Trophoblast cell (in vitro differentiated cells and primary cell): Measurements from ENCODE around the gene TRIM7.

Experiments
- DNase-seq, 2 donors: peaks; one replicate each; pipeline ENCODE4 v3.0.0-alpha.2; 2016
- H2AFZ ChIP-seq: 2 replicates; pipeline ENCODE4 v1.6.1; 2013; ENCODE audit warnings: low read length, moderate library complexity, mild to moderate bottlenecking; ENCODE audit not compliant: insufficient read depth, poor library complexity
- H2AK5ac ChIP-seq: 2 replicates; pipeline ENCODE4 v1.6.1; 2013; ENCODE audit warnings: mild to moderate bottlenecking, low read length
- H2BK120ac ChIP-seq: 2 replicates; pipeline ENCODE4 v1.6.1; 2013; ENCODE audit warnings: low read length, mild to moderate bottlenecking, moderate library complexity; ENCODE audit not compliant: insufficient read depth, poor library complexity
- H2BK12ac ChIP-seq: 2 replicates; pipeline ENCODE4 v1.6.1; 2013; ENCODE audit warnings: mild to moderate bottlenecking, low read length, moderate library complexity
- H2BK5ac ChIP-seq: 2 replicates; pipeline ENCODE4 v1.6.1; 2013; ENCODE audit warnings: low read length, low read depth, moderate library complexity, mild to moderate bottlenecking; ENCODE audit not compliant: poor library complexity
- H3K14ac ChIP-seq: 2 replicates; pipeline ENCODE4 v1.6.1; 2013; ENCODE audit warnings: mild to moderate bottlenecking, low read length
- H3K18ac ChIP-seq: 2 replicates; pipeline ENCODE4 v1.6.1; 2013; ENCODE audit warnings: mild to moderate bottlenecking, low read length
- H3K23ac ChIP-seq: 2 replicates; pipeline ENCODE4 v1.6.1; 2013; ENCODE audit warnings: low read length
- H3K27ac ChIP-seq: 2 replicates; pipeline ENCODE4 v1.5.1; 2013; ENCODE audit warnings: low read depth, mild to moderate bottlenecking, inconsistent platforms, low read length, moderate library complexity
- H3K27me3 ChIP-seq: 2 replicates; pipeline ENCODE4 v1.6.1; 2013; ENCODE audit warnings: inconsistent platforms, mild to moderate bottlenecking, low read length, moderate library complexity; ENCODE audit not compliant: insufficient read depth
- H3K36me3 ChIP-seq, 2 experiments: 1 replicate in 1 of 2; 2 replicates in 1 of 2; pipeline ENCODE4 v1.6.1; 2013; ENCODE audit warnings: low read length in 2 of 2, mild to moderate bottlenecking in 2 of 2, moderate library complexity in 1 of 2; ENCODE audit not compliant: insufficient read depth in 2 of 2, control insufficient read depth in 1 of 2
- H3K4ac ChIP-seq: 2 replicates; pipeline ENCODE4 v1.6.1; 2013; ENCODE audit warnings: low read depth, mild to moderate bottlenecking, low read length, moderate library complexity
- H3K4me1 ChIP-seq, 2 experiments: 1 replicate in 1 of 2; 2 replicates in 1 of 2; pipeline ENCODE4 v1.6.1; 2013; ENCODE audit warnings: low read length in 2 of 2, mild to moderate bottlenecking in 2 of 2, moderate library complexity in 1 of 2; ENCODE audit not compliant: insufficient read depth in 2 of 2, control insufficient read depth in 1 of 2
- H3K4me2 ChIP-seq: 2 replicates; pipeline ENCODE4 v1.6.1; 2013; ENCODE audit warnings: inconsistent platforms, mild to moderate bottlenecking, low read length, moderate library complexity
- H3K4me3 ChIP-seq: 2 replicates; pipeline ENCODE4 v1.5.1; 2013; ENCODE audit warnings: mild to moderate bottlenecking, low read depth, low read length, inconsistent platforms
- H3K79me1 ChIP-seq: one replicate; pipeline ENCODE4 v1.6.1; 2013; ENCODE audit warnings: low read length
- H3K79me2 ChIP-seq: 2 replicates; pipeline ENCODE4 v1.6.1; 2013; ENCODE audit warnings: low read length, mild to moderate bottlenecking; ENCODE audit not compliant: control insufficient read depth, insufficient read depth, poor library complexity
- H3K9ac ChIP-seq: 2 replicates; pipeline ENCODE4 v1.6.1; 2013; ENCODE audit warnings: mild to moderate bottlenecking, low read length
- H3K9me3 ChIP-seq: 2 replicates; pipeline ENCODE4 v1.6.1; 2013; ENCODE audit warnings: low read depth, mild to moderate bottlenecking, control low read depth, inconsistent platforms, low read length; ENCODE audit not compliant: insufficient read depth
- H4K12ac ChIP-seq: 2 replicates; pipeline ENCODE4 v1.6.1; 2013; ENCODE audit warnings: low read depth, mild to moderate bottlenecking, low read length, moderate library complexity
- H4K8ac ChIP-seq: 2 replicates; pipeline ENCODE4 v1.6.1; 2013; ENCODE audit warnings: low read depth, mild to moderate bottlenecking, low read length, moderate library complexity
- H4K91ac ChIP-seq: one replicate; pipeline ENCODE4 v1.6.1; 2013; ENCODE audit warnings: low read depth, mild to moderate bottlenecking, low read length, moderate library complexity
- WGBS: extraction: QIAGEN DNeasy Blood & Tissue Kit; methylation state at CpG from one replicate; pipeline ENCODE4 v1.1.7; 2013; ENCODE audit warnings: missing lambda C conversion rate; ENCODE audit not compliant: insufficient read length, insufficient coverage; ENCODE audit errors: extremely low coverage; 5-methylcytosine and 5-hydroxymethylcytosine counted together

The TRIM7 gene

GRCh38 chr5:181168595-181169118, 36.3 kb downstream of the TRIM7 start:
- H4K91ac ChIP-seq: no peak overlapping the region
- no CpG with 5 or more reads among the region's 14 CpGs for WGBS
- no peak overlapping the region for H4K8ac ChIP-seq
- H2BK5ac ChIP-seq: no peak overlapping the region
- H3K9ac ChIP-seq: no peak overlapping the region
- H4K12ac ChIP-seq: no peak overlapping the region
- no peaks in the 10 kb centered on the region for H3K79me1 ChIP-seq
- peak overlapping the region; percentile 52 for H3K4me2 ChIP-seq
- peaks cover 10 to 16% of the 10 kb centered on the region in 2 experiments for H3K4me1 ChIP-seq
- no peak overlapping the region for H3K18ac ChIP-seq
- no peak overlapping the region for H3K14ac ChIP-seq
- no peak overlapping the region for H2BK120ac ChIP-seq
- H3K27me3 ChIP-seq: no peaks in the 10 kb centered on the region
- no peaks in the 10 kb centered on the region for H3K9me3 ChIP-seq
- no peaks in the 10 kb centered on the region for H3K36me3 ChIP-seq
- H2BK12ac ChIP-seq: no peak overlapping the region
- H3K23ac ChIP-seq: no peak overlapping the region
- no peak overlapping the region for H3K4me3 ChIP-seq
- H3K27ac ChIP-seq: no peak overlapping the region
- H3K4ac ChIP-seq: no peak overlapping the region
- no peaks in the 10 kb centered on the region for H3K79me2 ChIP-seq
- DNase-seq: no peak
- H2AK5ac ChIP-seq: no peak overlapping the region
- peak overlapping the region; percentile 64 for H2AFZ ChIP-seq

GRCh38 chr5:181167814-181168488, 37.0 kb downstream of the TRIM7 start:
- H3K9me3 ChIP-seq: no peaks in the 10 kb centered on the region
- no peak overlapping the region for H4K12ac ChIP-seq
- no peak overlapping the region for H2AK5ac ChIP-seq
- no peaks in the 10 kb centered on the region for H3K79me1 ChIP-seq
- no CpG with 5 or more reads among the region's 11 CpGs for WGBS
- H3K4me3 ChIP-seq: no peak overlapping the region
- H2AFZ ChIP-seq: no peak overlapping the region
- H3K14ac ChIP-seq: no peak overlapping the region
- H4K8ac ChIP-seq: no peak overlapping the region
- no peaks in the 10 kb centered on the region for H3K27me3 ChIP-seq
- H2BK12ac ChIP-seq: no peak overlapping the region
- no peak overlapping the region for H4K91ac ChIP-seq
- H3K9ac ChIP-seq: no peak overlapping the region
- H3K18ac ChIP-seq: no peak overlapping the region
- peaks cover 10 to 13% of the 10 kb centered on the region in 2 experiments for H3K4me1 ChIP-seq
- no peak overlapping the region for H3K23ac ChIP-seq
- H2BK5ac ChIP-seq: no peak overlapping the region
- no peaks in the 10 kb centered on the region for H3K79me2 ChIP-seq
- no peak for DNase-seq
- no peak overlapping the region for H2BK120ac ChIP-seq
- no peak overlapping the region for H3K4ac ChIP-seq
- H3K36me3 ChIP-seq: no peaks in the 10 kb centered on the region
- no peak overlapping the region for H3K27ac ChIP-seq
- H3K4me2 ChIP-seq: peak overlapping the region; percentile 52

GRCh38 chr5:181166812-181167733, 37.9 kb downstream of the TRIM7 start:
- Histone ChIP-seq H3K9me3 (no peaks in the 10 kb centered on the region), H4K12ac (no peak overlapping the region), H3K79me2 (no peaks in the 10 kb centered on the region), H4K91ac (no peak overlapping the region), H3K23ac (no peak overlapping the region), H3K4me3 (no peak overlapping the region), H2BK12ac (no peak overlapping the region), H4K8ac (no peak overlapping the region), H3K4me2 (no peak overlapping the region), H3K4me1 (peaks cover 10 to 13% of the 10 kb centered on the region in 2 experiments), H2BK120ac (no peak overlapping the region), H2AK5ac (no peak overlapping the region), H3K36me3 (no peaks in the 10 kb centered on the region), H3K27ac (no peak overlapping the region), H3K27me3 (no peaks in the 10 kb centered on the region), H2BK5ac (no peak overlapping the region), H3K14ac (no peak overlapping the region), H3K9ac (no peak overlapping the region), H2AFZ (no peak overlapping the region), H3K79me1 (no peaks in the 10 kb centered on the region), H3K4ac (no peak overlapping the region), H3K18ac (no peak overlapping the region)
- WGBS: no CpG with 5 or more reads among the region's 6 CpGs
- no peak for DNase-seq

- H2BK12ac ChIP-seq: no peak overlapping the region
- no peak overlapping the region for H3K23ac ChIP-seq
- H4K8ac ChIP-seq: no peak overlapping the region
- no peak overlapping the region for H3K27ac ChIP-seq
- no peaks in the 10 kb centered on the region for H3K36me3 ChIP-seq
- H4K91ac ChIP-seq: no peak overlapping the region
- H2BK120ac ChIP-seq: no peak overlapping the region
- peak overlapping the region; percentile 17 for H2AFZ ChIP-seq
- no CpG with 5 or more reads among the region's 52 CpGs for WGBS
- H3K27me3 ChIP-seq: no peaks in the 10 kb centered on the region
- peaks cover 5% of the 10 kb centered on the region in 2 experiments for H3K4me1 ChIP-seq
- H3K18ac ChIP-seq: no peak overlapping the region
- no peaks in the 10 kb centered on the region for H3K79me1 ChIP-seq
- H4K12ac ChIP-seq: no peak overlapping the region
- no peak for DNase-seq
- H3K9me3 ChIP-seq: no peaks in the 10 kb centered on the region
- no peak overlapping the region for H3K4ac ChIP-seq
- no peak overlapping the region for H2BK5ac ChIP-seq
- H3K9ac ChIP-seq: no peak overlapping the region
- H2AK5ac ChIP-seq: no peak overlapping the region
- H3K4me2 ChIP-seq: peak overlapping the region; percentile 4
- no peaks in the 10 kb centered on the region for H3K79me2 ChIP-seq
- H3K4me3 ChIP-seq: no peak overlapping the region
- H3K14ac ChIP-seq: no peak overlapping the region
Measured at GRCh38 chr5:181164076-181164952, 40.7 kb downstream of the TRIM7 start.
